ENCODE data around the gene CHD1. TPM values are rescaled to one million over a fixed set of nuclear protein-coding genes. Genes with fewer than 3 reads are reported as not detected.

Gene CHD1
- total RNA-seq, 1 experiment from 2014 or later = 51.3 TPM

- peak; percentile 55 for DNase-seq (ENCODE audit: low read depth)
Observed at GRCh38 chr5:98904780-98905179, 24.0 kb downstream of the CHD1 start.

- no peak for DNase-seq (ENCODE audit: low read depth)
Observed at GRCh38 chr5:98902733-98903132, 26.1 kb downstream of the CHD1 start.

- no peak for DNase-seq (ENCODE audit: low read depth)
Observed at GRCh38 chr5:98899456-98899855, 29.4 kb downstream of the CHD1 start.

DNA sequence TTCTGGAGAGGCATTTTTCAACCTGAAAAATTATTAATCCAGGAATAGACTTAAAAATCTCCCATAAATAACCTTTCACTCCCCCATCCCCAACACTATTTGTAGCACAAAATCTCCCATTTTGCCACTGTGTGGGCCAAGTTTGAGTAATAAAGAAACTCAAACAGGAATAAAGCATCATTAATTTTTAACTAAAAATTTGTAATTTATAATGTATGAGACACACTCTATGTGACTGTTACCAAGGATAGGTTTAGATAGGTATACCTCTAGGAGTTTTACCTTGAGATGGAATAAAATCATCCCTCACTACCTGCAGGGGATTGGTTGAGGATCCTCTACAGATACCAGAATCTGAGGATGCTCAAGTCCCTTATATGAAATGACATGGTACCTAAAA lies 30.1 kb downstream of the CHD1 start:
- no peak for DNase-seq (ENCODE audit: low read depth)

- no peak for DNase-seq (ENCODE audit: low read depth)
Observed at GRCh38 chr5:98891591-98891990, 37.2 kb downstream of the CHD1 start.

- DNase-seq (ENCODE audit: low read depth) = no peak
Observed at GRCh38 chr5:98880598-98880997, 48.2 kb downstream of the CHD1 start.

DNA sequence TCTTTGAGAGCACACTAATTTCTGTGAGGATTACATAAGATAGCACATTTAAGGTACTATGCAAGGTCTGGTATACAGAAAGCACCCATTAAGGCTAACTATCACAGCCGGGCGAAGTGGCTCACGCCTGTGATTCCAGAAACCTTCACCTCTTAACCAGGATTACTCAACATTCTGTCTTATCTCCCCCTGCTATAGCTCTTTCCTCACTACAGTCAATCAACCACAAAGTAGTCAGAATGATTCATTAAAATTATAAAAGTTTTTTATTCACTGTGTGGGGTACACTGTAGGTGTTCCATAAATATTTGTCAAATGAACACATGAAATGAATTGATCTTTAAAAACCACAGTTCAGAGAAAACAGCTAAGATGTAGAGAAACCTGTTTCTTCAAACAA lies 48.7 kb downstream of the CHD1 start:
- DNase-seq (ENCODE audit: low read depth) = peak; percentile 5

DNA sequence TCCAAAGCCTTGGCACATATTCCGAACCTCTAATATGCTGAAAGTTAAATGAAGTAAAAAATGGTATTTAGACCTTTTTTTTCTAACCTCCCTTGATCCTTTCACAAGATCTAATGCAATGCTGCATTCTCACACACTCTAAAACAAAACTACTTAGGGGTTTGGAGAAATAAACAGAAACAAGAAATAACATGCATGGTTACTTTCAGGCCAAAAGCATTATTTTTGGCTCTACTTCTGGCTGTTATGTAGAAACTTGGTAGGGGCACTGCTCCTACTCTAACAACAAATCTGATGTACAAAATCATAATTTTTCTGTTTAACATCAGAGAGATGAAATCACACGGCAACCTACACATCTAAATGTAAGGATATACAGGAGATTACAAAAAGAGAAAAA lies 51.2 kb downstream of the CHD1 start:
- no peak for DNase-seq (ENCODE audit: low read depth)

- no peak for DNase-seq (ENCODE audit: low read depth)
Observed at GRCh38 chr5:98872674-98873073, 56.1 kb downstream of the CHD1 start.

- DNase-seq (ENCODE audit: low read depth) = no peak
Observed at GRCh38 chr5:98865690-98866089, 63.1 kb downstream of the CHD1 start.

DNA sequence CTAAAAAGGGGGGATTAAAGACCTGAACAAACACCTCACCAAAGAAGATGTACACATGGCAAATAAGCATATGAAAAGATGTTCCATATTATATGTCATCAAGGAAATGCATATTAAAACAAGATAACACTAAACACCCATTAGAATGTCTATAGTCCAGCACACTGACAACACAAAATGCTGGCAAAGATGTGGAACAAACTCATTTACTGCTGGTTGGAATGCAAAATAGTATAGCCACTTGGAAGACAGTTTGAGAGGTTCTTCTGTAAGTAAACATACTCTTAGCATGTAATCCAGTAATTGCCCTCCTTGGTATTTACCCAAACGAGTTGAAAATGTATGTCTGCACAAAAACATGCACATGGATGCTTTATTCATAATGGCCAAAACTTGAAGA lies 81.8 kb downstream of the CHD1 start:
- DNase-seq (ENCODE audit: low read depth) = no peak

- DNase-seq (ENCODE audit: low read depth) = no peak
Observed at GRCh38 chr5:98846520-98846919, 82.3 kb downstream of the CHD1 start.

DNA sequence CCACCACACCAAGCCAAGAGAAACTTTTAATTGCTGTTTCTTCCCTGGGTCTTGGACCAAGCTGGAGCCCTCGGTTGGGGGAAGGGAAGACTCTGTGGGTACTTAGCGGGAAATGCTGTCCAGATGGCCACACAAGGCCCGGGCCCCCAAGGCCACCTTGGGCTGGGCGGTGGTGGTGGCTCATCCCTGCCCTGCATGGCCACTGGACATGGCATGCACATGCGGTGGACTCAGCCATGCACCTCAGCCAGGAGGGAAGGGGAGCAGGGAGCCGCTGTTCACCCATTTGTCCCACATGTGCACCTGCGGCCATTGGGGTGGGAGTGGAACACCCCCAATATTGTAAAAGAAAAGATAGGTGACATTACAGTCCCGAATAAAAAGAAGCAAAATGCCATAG lies 82.9 kb downstream of the CHD1 start:
- DNase-seq (ENCODE audit: low read depth) = no peak

DNA sequence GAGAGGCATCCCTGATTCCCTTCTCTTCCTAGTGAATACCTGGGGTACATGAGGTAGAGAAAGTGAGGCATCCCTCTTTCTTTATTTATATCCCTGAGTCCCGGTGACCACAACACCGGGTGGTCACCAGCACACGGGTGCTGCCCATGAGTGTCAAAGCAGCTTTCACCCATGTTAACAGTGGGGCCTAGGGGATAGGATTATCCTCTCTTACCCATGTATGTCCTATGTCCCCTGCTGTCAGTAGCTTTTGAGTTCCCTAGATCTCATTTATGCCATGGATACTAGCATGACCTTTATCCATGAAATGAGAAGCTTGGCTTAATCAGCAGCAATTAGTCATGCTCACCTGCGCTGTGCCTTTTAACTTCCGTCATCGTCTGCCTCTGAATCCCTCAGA lies 83.9 kb downstream of the CHD1 start:
- no peak for DNase-seq (ENCODE audit: low read depth)

DNA sequence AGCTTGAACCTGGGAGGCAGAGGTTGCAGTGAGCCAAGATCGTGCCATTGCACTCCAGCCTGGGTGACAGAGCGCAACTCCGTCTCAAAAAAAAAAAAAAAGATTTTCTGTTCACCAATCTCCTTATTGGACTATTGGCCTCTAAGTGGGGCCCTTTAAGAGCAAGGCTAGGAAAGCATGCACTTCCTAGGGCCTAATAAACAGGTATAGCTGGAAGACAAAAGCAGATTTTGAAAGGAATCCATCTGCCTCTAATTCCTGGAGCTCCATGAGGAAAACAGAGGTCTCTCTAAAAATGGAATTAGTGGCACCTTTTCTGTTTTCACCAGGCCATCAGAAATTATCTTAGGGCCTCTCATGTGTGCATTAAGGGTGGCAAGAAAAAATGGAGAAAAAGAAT lies 85.3 kb downstream of the CHD1 start:
- DNase-seq (ENCODE audit: low read depth) = no peak

DNA sequence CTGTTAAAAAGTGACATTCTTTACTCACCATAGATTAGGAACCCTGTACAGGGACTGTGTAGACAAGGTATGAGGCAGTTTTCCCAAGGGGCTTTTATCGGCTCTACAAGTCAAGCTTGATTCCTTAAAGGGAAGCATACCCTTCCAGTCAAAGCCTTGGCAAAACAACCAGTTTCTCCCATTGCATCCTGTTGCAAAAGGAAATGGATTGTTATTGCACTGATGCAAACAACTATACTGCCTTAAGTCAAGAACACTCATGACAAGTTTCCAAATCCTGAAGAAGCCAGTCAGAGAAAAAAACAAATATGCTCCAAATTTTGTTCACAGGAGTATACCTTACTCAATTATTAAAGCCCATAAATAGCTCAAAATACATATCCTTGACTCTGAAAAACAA lies 87.9 kb downstream of the CHD1 start:
- DNase-seq (ENCODE audit: low read depth) = no peak

DNA sequence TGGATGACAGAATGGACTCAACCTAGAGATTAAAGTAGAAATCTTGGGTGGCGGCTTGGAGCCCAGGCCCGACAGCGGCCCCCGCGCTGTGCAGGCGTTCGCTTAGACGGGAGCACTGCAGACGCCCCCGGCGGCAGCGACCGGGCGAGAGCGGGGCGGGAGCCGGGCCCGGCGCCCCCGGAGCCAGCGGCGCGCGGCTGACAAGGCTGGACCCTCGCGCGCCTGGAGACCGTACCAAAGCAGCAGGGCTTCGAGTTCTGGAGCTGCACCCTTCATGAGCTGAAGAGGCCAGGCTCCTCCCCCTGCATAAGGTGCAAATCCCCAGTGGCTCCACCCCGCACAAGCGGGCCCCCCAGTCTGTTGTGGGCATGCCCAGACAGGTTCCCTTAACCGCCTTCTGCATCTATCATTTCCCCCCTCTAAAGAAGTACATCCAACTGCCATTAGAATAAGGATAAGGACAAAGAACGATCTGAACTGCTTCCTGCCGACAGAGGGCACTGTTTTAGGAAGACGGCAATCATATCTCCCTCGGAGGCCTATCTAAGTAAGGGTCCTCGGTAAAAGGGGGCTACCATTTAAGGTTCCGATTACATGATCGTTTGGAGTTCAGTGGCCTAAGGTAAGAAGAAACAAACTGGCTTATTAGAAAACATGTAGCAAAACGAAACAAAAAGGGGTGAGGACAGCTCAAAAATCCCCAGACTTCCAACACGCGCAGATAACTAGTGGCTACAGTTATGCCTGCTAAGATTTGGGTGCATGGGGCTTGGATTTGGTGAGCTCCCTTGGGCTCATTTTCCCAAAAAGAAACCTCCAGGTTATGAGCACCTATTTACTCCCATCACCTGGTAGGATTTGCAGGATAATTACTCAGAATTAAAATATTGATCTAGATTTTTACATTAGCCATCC lies 89.1 kb downstream of the CHD1 start:
- peak; percentile 8 for DNase-seq (ENCODE audit: low read depth)

- DNase-seq (ENCODE audit: low read depth) = no peak
Observed at GRCh38 chr5:98836175-98836574, 92.6 kb downstream of the CHD1 start.

DNA sequence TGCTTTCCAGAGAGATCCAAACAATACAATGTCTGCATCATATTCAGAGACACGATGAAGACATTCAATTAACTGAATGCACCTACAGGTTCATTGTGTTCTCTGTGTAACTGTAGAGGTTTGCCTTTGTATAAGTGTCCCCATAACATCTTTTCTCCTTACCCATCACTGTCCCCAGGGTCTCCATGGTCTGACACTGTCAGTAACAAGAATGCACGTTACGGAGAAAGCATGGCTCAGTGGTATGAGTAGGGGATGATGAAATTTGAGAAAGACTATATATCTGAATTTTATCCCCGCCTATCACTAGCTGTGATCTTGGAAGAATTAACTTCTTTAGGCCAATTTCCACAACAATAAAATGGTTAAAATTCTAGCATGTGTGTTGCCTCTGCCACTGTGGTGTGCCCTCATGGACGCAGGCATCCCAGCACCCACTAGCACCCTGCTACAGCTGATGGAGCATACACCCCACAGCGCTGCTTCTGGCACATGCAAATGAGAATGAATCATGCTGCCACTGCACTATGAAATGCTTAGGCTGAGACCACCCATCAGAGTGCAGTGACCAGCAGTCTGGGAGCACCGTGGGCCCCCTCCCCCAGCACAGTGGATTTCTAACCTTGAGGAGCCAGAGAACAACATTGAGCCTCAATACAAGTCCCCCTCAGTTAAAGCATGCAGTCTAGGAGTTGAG lies 101.1 kb downstream of the CHD1 start:
- no peak for DNase-seq (ENCODE audit: low read depth)

DNA sequence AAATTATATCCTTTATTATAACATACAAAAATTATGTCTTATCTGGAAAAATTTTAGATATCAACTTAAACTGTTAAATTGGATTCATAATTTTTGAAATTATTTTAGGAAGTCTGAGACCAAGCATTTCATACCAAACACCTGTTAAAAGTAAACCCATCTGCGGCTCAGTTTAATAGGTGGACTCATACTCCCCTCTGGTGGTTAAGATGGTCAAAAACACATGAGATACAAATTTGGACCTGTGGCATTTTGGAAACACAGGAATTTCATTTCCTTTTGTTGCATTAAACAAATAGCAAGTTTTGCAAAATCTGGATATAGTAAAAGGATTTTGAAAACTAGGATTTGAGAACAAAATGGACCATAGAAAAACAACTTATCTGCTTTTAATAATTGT lies 101.6 kb downstream of the CHD1 start:
- DNase-seq (ENCODE audit: low read depth) = peak; percentile 33

- DNase-seq (ENCODE audit: low read depth) = no peak
Observed at GRCh38 chr5:98825582-98826375, 103.0 kb downstream of the CHD1 start.

- peak; percentile 12 for DNase-seq (ENCODE audit: low read depth)
Observed at GRCh38 chr5:98816582-98817222, 112.1 kb downstream of the CHD1 start.

All from Daoy (cell line).